ENCODE data around the gene NLGN1. TPM values are rescaled to one million over a fixed set of nuclear protein-coding genes. Genes with fewer than 3 reads are reported as not detected.

Gene NLGN1
- total RNA-seq, 1 experiment from 2014 or later = not detected

GRCh38 chr3:173644086-173645082 lies 246.8 kb downstream of the NLGN1 start (continued):
- no peak for TF ChIP-seq ZBTB33 (IDR thresholded peaks at IDR 0.05; ENCODE audit: extremely low read depth, insufficient replicate concordance, low read length)
- no peak for TF ChIP-seq JUND (IDR thresholded peaks at IDR 0.05)
- TF ChIP-seq EGR1 (IDR thresholded peaks at IDR 0.05; ENCODE audit: low read depth) = no peak
- no peak for TF ChIP-seq CBX3 (IDR thresholded peaks at IDR 0.05; ENCODE audit: low read depth)

- no peak overlapping the region for H3K4me3 ChIP-seq (replicated peaks in 1 of 2; ENCODE audit: low read depth in 1 of 2, low read length in 2 of 2)
- H3K27me3 ChIP-seq (ENCODE audit: insufficient read depth, low read length) = no peaks in the 10 kb centered on the region
- no peaks in the 10 kb centered on the region for H3K9me2 ChIP-seq (ENCODE audit: insufficient read depth)
- no peak for DNase-seq (ENCODE audit: low read depth, low spot score)
- no peak for ATAC-seq
- no TSS peak for BruUV-seq (replicated peaks)
- no peak overlapping the region for H3K4me2 ChIP-seq (ENCODE audit: low read length)
- no peak overlapping the region for H2AFZ ChIP-seq (ENCODE audit: low read depth, low read length, poor library complexity, severe bottlenecking)
- no peaks in the 10 kb centered on the region for H3K36me3 ChIP-seq (ENCODE audit: control insufficient read depth in 1 of 2, insufficient read depth in 2 of 2, low read length in 2 of 2)
- H3K9me3 ChIP-seq (ENCODE audit: control insufficient read depth in 1 of 2, insufficient read depth in 1 of 2, low read depth in 1 of 2, low read length in 2 of 2) = no peaks in the 10 kb centered on the region
- RAD21 ChIA-PET (ENCODE audit: low non-redundant PET in 1 of 2, low total read pairs in 2 of 2, uncharacterized antibody in 2 of 2, unreplicated experiment in 2 of 2) = no interaction called here
- H3K79me2 ChIP-seq (ENCODE audit: insufficient read depth, low read length) = no peaks in the 10 kb centered on the region
- CTCF ChIA-PET = no interaction called here
- no peaks in the 10 kb centered on the region for H4K20me1 ChIP-seq (ENCODE audit: insufficient read depth)
- POLR2A ChIA-PET = no interaction called here
- H3K9ac ChIP-seq (ENCODE audit: low read length) = no peak overlapping the region
- intact Hi-C loops (cut with micrococcal nuclease) = no loop called here
- no peaks in the 10 kb centered on the region for H3K4me1 ChIP-seq (ENCODE audit: control insufficient read depth in 1 of 2, insufficient read depth in 2 of 2, low read length in 2 of 2)
- H3K27ac ChIP-seq (ENCODE audit: low read depth, low read length) = no peak overlapping the region
- no peak for TF ChIP-seq POLR2A (IDR thresholded peaks at IDR 0.05; ENCODE audit: borderline replicate concordance, extremely low read depth, insufficient read depth, insufficient read length)
- no peak for TF ChIP-seq RAD21 (IDR thresholded peaks at IDR 0.05; ENCODE audit: low read depth)
- TF ChIP-seq ATF3 (IDR thresholded peaks at IDR 0.05) = no peak
- TF ChIP-seq ZNF274 (IDR thresholded peaks at IDR 0.05; ENCODE audit: low read depth, low read length) = no peak
- no peak for TF ChIP-seq REST (IDR thresholded peaks at IDR 0.05; ENCODE audit: low read depth)
- TF ChIP-seq POLR2AphosphoS5 (IDR thresholded peaks at IDR 0.05; ENCODE audit: low read depth, low read length) = no peak
- no peak for TF ChIP-seq SP1 (IDR thresholded peaks at IDR 0.05; ENCODE audit: low read depth)
- no peak for TF ChIP-seq ZBTB33 (IDR thresholded peaks at IDR 0.05; ENCODE audit: extremely low read depth, insufficient replicate concordance, low read length)
- no peak for TF ChIP-seq CTCF (IDR thresholded peaks at IDR 0.05 in 2 of 3, conservative IDR thresholded peaks at IDR 0.05 in 1 of 3; ENCODE audit: borderline replicate concordance in 1 of 3, insufficient read depth in 1 of 3, low read depth in 2 of 3, low read length in 2 of 3)
- TF ChIP-seq JUND (IDR thresholded peaks at IDR 0.05) = no peak
These were observed 253.1 kb downstream of the NLGN1 start for GRCh38 chr3:173650596-173650995.
